Stimulated activated CD4-positive, alpha-beta T cell treated with anti-CD3 and anti-CD28 coated beads, Interleukin-1b, Interleukin-23, amount 100 ng/mL, for 4 hours (primary cell): ENCODE data around the gene ALPL.

ENCODE experiments used
- DNase-seq, 2 donors: peaks; one replicate each; pipeline ENCODE4 v3.0.0-alpha.2; 2020; ENCODE audit warnings: low read depth in 2 of 2

Gene ALPL

DNA sequence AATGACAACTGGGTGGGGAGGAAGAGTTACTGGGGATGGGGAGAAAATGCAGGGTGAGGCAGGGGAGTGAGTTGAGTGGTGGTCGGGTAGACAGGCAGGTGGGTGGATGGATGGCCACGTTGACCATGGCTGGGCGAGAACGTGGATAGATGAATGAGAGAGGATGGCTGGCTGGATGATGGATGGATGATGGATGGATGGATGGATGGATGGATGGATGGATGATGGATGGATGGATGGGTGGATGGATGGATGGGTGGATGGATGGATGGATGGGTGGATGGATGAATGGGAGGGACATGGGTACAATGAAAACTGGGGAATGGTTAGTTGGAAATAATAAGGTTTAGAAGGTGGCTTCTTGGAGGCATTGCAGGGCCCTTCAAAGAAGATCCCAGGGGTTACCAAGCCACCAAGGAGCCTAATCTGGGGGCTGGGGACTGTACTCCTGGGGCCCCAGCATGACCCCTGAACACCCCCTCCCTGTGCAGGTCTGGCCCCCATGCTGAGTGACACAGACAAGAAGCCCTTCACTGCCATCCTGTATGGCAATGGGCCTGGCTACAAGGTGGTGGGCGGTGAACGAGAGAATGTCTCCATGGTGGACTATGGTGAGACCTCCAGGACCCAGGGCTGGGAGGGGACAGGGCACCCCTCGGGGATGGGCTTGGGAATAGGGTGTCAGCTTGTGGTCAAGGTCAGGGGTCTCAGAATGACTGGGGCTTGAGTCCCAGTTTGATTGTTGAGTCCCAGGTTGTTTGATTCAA is 67.0 kb downstream of the ALPL start:
- no peak for DNase-seq

GRCh38 chr1:21576798-21577187 is 67.6 kb downstream of the ALPL start:
- DNase-seq: no peak

DNA sequence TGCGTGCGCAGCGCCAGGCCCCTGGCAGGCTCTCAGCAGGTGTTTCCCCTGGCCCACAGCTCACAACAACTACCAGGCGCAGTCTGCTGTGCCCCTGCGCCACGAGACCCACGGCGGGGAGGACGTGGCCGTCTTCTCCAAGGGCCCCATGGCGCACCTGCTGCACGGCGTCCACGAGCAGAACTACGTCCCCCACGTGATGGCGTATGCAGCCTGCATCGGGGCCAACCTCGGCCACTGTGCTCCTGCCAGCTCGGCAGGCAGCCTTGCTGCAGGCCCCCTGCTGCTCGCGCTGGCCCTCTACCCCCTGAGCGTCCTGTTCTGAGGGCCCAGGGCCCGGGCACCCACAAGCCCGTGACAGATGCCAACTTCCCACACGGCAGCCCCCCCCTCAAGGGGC is 68.1 kb downstream of the ALPL start:
- no peak for DNase-seq

- DNase-seq: no peak
Measured at GRCh38 chr1:21577933-21578332, 68.7 kb downstream of the ALPL start.

DNA sequence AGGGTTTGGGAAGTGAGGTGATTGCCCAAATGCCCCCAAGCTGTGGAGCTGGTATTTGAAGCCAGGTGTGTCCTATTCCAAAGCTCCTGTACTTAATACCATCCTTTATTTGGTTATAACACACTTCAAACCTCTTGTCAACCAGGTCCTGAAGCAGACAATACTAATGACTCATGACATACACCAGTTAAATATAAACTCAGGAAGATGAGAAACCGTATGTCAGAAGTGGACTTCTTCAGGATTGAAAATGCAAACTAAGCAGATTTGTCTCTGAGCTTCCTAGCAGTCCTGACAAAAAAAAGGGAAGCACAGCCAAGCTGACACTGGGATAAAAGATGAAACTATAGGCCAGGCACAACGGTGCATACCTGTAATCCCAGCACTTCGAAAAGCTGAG is 70.6 kb downstream of the ALPL start:
- DNase-seq: no peak

DNA sequence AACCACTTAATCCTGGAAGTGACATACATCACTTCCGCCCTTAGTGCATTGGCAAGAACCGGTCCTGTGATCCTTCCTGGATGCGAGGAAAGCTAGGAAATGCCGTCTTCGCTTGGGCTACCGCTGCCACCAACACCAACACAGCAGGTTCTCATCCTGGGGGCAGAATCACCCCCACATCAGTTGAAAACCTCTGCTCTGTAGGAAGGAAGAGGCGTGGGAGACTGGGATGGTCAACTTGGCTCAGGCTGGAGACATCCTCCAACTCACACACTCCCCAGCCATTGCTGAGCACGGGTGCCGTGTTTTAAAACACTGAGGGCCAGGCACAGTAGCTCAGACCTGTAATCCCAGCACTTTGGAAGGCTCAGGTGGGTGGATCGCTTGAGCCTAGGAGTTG is 74.9 kb downstream of the ALPL start:
- no peak for DNase-seq

- no peak for DNase-seq
Measured at GRCh38 chr1:21585037-21585436, 75.8 kb downstream of the ALPL start.

DNA sequence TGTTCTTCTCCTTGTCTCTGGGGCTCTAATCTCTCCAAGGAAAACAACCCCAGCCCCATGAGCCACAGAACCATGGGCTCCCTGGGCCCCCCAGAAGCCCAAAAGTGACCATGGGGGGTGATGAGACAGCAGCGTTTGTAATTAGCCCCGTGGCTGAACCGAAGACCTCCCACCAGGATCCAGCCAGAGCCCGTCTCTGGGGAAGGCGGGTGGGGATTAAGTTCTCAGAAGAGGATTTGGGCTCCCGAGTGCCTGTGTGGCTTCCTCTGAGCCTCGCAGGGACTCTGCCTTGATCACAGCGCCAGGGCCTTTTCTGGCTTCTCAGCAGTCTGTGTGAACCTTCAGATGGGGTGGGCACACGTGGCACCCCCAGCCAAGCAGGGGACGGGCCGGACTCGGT is 77.0 kb downstream of the ALPL start:
- DNase-seq: no peak

DNA sequence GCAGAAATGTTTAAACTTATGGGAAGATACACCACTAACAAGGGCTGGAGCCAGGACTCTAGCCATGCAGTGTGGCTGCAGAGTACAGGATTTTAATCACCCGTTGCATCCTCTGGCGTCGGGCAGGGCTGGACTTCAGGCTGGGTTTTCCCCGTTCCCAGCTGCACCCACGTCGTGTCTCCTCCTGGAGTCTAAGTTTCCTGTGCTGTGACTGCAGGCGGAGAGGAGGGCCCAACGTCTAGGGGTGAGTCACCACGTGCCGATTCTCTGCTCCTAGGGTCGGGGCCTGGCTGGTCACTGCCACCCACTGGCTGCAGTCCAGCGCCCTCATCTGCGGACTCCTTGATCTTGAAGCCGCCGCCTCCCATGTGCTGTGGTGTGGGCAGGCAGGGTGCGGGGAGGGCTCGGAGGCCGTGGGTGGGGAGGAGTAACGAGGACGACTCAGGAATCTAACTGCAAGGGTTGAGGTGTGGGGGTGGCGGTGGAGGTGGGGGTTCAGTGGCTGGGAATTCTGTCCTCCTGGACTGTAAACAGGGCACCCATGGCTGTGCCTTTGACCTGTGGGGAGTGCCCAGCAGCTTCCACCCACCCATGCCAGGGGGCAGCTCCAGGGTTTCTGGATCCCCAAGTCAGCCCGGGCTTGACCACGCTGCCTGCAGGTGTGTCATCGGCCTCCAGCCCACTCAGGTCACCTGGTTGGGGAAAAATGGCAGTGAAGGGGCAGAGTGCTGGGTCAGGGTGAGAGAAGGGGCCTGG is 77.8 kb downstream of the ALPL start:
- DNase-seq: no peak

GRCh38 chr1:21587602-21587953 is 78.4 kb downstream of the ALPL start:
- DNase-seq: no peak

- no peak for DNase-seq
Measured at GRCh38 chr1:21589618-21590017, 80.4 kb downstream of the ALPL start.

DNA sequence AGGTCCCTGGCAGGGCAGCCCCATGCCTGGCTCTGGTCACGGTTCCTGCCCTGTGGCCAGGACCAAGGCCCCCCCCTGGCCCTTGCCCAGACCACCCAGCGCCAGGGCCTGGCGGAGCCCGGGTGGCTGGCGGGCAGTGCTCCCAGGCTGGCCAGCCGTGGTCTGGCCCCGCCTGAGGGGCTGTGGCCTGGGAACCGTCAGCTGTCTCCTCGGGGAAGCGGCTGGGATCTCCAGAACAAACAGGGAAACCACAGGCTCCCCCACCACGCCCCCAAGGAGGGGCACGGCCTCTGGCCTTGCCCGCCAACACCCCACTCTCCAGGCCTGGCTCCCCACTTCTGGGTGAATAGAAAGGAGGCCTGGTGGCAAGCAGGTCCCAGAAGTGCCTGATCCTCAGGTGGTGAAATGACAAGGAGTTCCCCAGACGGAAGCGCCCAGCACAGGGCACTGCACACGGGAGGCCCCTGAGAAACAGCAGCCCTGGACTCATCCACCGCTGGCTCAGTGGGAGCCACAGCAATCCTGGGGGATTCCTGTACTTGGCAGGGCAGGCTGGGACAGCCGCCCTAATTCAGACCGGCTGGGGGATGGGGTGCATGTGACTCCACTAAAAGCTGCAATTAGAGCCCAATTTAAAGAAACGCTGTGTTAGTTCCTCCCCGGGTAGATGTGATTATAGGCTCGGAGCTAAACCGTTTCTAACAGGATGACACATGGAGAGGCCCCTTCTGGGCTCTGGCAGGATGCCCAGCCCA is 81.1 kb downstream of the ALPL start:
- no peak for DNase-seq

GRCh38 chr1:21590934-21591333 is 81.7 kb downstream of the ALPL start:
- DNase-seq: no peak

GRCh38 chr1:21592086-21592865 is 83.1 kb downstream of the ALPL start:
- no peak for DNase-seq

GRCh38 chr1:21593231-21593630 is 84.0 kb downstream of the ALPL start:
- no peak for DNase-seq

DNA sequence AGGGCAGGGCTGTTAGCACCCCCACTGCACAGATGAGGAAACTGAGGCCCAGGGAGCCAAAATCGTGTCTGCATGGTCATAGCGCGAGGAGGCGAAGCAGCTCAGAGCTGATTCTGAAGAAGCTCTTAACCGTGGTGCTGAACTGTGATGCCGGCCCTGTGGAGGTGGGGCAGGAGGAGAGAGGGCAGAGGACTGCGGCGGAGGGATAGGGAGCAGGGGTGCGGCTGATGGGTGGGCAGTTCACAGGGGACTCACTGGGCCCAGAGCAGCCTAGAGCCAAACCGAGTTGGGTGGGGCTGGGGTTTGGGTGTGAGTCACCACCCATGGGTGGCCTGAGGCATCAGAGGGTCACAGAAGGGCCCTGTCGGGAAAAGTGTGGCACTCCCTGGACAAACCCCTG is 85.3 kb downstream of the ALPL start:
- DNase-seq: no peak

- peak; percentile 10 to 45 for DNase-seq
Measured at GRCh38 chr1:21594935-21595897, 86.0 kb downstream of the ALPL start.

DNA sequence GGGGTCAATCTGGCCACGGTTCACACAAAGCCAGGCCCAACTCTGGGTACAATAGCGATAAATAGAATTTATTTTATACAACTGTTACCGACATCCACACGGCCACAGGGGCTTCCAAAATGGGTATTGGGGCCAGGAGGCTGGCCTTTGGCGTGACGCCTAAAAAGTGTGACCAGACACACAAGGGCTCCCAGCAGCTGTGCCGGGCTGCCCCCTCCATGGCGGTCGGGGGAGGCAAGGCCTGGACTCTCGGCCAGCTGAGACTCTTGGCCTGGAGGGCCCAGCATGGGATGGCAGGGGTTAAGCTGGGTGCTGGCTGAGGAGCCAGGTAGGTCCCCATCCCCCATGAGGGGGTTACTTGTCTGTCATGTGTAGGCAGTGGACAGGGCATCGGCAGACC is 87.0 kb downstream of the ALPL start:
- no peak for DNase-seq

DNA sequence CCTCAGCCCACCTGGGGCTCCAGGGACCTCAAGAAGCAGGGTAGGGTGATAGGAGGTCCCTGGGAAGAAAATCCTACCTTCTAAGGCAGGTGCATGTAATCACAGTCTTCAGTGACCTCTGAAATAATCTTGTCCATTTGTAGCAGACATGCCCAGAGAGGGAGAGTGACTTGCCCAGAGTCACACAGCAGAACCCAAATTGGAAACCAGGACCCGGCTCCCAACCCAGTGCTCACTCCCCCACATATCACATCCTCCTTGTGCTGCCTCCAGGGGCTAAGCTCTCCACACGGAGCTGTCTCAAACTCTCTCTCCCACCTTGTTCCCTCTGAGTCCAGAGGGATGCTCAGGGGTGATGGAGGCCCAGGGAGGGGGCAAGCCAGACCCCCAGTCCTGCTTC is 87.4 kb downstream of the ALPL start:
- DNase-seq: no peak

GRCh38 chr1:21597753-21598152 is 88.5 kb downstream of the ALPL start:
- DNase-seq: no peak

DNA sequence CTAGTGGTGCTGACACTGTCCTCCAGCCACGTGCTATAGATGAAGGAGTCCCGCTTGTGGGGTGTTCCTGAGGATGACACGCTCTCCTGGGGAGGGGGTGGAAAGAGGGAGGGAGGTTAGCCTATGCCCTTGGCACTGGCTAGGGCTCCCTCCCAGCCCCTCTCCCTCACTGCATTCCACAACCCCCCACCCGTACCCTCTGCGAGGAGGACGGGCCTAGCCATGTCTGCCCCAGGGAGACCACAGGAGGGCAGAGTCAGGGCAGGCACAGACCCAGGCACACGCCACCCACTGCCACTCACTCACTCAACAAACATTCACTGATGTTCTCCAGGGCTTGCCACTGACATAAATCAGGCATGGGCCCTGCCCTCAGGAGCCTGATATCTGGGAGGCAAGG is 89.2 kb downstream of the ALPL start:
- no peak for DNase-seq
